ENCODE results near the gene ECT2L. TPM values are rescaled to one million over a fixed set of nuclear protein-coding genes. Genes with fewer than 3 reads are reported as not detected.

The ECT2L gene
- total and polyA plus RNA-seq, 4 donors, result under 0.01 to 0.32 TPM; not detected in 2

DNA sequence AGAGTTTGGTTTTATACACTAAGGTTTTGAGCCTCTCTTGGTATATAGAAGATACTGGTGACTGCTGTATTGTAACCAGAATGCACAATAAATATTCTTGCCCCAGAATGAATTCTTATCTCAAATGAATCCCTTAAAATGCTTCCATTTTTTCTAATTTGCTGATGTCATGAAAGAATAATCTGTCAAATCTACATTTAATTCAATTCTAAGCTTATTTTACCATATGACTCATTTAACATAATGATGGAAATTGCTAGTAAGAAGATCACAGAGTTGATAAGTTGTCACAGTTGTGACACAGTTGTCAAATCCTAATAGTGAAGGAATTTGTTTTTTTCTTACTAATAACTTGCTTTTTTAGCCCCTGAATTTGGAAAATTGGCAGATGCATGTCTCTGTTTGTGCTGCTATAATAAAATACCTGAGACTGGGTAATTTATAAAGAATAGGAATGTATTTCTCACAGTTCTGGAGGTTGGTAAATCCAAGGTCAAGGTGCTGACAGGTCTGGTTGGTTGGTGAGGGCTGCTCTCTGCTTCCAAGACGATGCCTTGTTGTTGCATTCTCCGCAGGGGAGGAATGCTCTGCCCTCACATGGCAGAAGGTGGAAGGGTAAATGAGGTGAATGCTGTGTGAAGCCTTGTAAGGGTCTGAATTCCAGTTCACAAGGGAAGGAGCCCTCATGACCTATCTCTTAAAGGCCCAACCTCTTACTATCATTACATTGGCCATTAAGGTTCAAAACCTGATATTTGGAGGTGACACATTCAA lies 4.7 kb downstream of the ECT2L start:
- WGBS, result 89% methylated on average over 2 of the region's 2 CpGs
- TF ChIP-seq NR2F2 (IDR thresholded peaks at IDR 0.05) (no peak), ZBTB33 (IDR thresholded peaks at IDR 0.05) (no peak), HNF4A (conservative IDR thresholded peaks at IDR 0.05) (no peak), SP1 (IDR thresholded peaks at IDR 0.05) (no peak), GABPA (IDR thresholded peaks at IDR 0.05 in 1 of 2, conservative IDR thresholded peaks at IDR 0.05 in 1 of 2) (no peak), TAF1 (conservative IDR thresholded peaks at IDR 0.05) (no peak), JUND (IDR thresholded peaks at IDR 0.05) (no peak), EGR1 (IDR thresholded peaks at IDR 0.05; ENCODE audit: low read depth in 2 of 2) (no peak), FOXA2 (IDR thresholded peaks at IDR 0.05) (no peak), MAX (IDR thresholded peaks at IDR 0.05) (no peak), RAD21 (IDR thresholded peaks at IDR 0.05) (no peak)
- TF ChIP-seq, protein P1, sequence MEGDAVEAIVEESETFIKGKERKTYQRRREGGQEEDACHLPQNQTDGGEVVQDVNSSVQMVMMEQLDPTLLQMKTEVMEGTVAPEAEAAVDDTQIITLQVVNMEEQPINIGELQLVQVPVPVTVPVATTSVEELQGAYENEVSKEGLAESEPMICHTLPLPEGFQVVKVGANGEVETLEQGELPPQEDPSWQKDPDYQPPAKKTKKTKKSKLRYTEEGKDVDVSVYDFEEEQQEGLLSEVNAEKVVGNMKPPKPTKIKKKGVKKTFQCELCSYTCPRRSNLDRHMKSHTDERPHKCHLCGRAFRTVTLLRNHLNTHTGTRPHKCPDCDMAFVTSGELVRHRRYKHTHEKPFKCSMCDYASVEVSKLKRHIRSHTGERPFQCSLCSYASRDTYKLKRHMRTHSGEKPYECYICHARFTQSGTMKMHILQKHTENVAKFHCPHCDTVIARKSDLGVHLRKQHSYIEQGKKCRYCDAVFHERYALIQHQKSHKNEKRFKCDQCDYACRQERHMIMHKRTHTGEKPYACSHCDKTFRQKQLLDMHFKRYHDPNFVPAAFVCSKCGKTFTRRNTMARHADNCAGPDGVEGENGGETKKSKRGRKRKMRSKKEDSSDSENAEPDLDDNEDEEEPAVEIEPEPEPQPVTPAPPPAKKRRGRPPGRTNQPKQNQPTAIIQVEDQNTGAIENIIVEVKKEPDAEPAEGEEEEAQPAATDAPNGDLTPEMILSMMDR (IDR thresholded peaks at IDR 0.05; ENCODE audit: low read depth, low read length, missing input control), result no peak
- TF ChIP-seq, protein P2, sequence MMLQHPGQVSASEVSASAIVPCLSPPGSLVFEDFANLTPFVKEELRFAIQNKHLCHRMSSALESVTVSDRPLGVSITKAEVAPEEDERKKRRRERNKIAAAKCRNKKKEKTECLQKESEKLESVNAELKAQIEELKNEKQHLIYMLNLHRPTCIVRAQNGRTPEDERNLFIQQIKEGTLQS (IDR thresholded peaks at IDR 0.05), result no peak
- TF ChIP-seq, protein P3, sequence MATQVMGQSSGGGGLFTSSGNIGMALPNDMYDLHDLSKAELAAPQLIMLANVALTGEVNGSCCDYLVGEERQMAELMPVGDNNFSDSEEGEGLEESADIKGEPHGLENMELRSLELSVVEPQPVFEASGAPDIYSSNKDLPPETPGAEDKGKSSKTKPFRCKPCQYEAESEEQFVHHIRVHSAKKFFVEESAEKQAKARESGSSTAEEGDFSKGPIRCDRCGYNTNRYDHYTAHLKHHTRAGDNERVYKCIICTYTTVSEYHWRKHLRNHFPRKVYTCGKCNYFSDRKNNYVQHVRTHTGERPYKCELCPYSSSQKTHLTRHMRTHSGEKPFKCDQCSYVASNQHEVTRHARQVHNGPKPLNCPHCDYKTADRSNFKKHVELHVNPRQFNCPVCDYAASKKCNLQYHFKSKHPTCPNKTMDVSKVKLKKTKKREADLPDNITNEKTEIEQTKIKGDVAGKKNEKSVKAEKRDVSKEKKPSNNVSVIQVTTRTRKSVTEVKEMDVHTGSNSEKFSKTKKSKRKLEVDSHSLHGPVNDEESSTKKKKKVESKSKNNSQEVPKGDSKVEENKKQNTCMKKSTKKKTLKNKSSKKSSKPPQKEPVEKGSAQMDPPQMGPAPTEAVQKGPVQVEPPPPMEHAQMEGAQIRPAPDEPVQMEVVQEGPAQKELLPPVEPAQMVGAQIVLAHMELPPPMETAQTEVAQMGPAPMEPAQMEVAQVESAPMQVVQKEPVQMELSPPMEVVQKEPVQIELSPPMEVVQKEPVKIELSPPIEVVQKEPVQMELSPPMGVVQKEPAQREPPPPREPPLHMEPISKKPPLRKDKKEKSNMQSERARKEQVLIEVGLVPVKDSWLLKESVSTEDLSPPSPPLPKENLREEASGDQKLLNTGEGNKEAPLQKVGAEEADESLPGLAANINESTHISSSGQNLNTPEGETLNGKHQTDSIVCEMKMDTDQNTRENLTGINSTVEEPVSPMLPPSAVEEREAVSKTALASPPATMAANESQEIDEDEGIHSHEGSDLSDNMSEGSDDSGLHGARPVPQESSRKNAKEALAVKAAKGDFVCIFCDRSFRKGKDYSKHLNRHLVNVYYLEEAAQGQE (IDR thresholded peaks at IDR 0.05), result no peak
- Histone ChIP-seq H3K36me3 (ENCODE audit: control insufficient read depth in 4 of 4, insufficient read depth in 3 of 4, low read depth in 1 of 4, low read length in 3 of 4) (no peaks in the 10 kb centered on the region), H3K4me3 (ENCODE audit: low read depth in 1 of 3, low read length in 3 of 3) (no peak overlapping the region), H3K27ac (ENCODE audit: low read depth in 1 of 2, low read length in 2 of 2) (no peak overlapping the region), H3K9ac (ENCODE audit: low read depth in 1 of 2, low read length in 2 of 2) (no peak overlapping the region), H3K27me3 (ENCODE audit: control insufficient read depth in 4 of 4, insufficient read depth in 4 of 4, low read length in 3 of 4) (no peaks in the 10 kb centered on the region), H3K4me1 (ENCODE audit: control insufficient read depth in 4 of 4, insufficient read depth in 4 of 4, low read length in 3 of 4) (no peaks in the 10 kb centered on the region), H3K9me3 (ENCODE audit: control insufficient read depth in 4 of 4, low read length in 3 of 4) (no peaks in the 10 kb centered on the region)
- DNase-seq (ENCODE audit: low spot score), result no peak

DNA sequence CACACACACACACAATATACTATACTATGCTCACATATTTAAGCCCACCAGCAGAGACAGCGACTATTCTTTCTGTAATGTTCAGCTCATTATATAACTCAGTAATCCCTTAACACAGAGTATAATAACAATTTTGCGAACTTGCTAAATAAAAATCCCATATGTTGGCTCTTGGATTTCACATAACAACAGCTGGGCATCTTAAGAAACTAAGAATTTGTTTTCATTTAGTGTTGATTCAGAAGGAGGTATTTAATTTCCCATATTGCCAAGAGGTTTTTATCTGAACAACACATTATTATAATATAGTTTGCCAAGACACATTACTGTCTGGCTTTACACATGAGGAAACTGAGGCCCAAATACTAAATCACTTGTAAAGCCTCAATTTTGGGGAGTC lies 7.4 kb downstream of the ECT2L start:
- no peak overlapping the region for H3K27ac ChIP-seq (ENCODE audit: low read depth in 1 of 2, low read length in 2 of 2)
- no peak for DNase-seq (ENCODE audit: low spot score)
- 91% methylated on average over 2 of the region's 2 CpGs for WGBS
- TF ChIP-seq SP1 (IDR thresholded peaks at IDR 0.05) (no peak), TAF1 (conservative IDR thresholded peaks at IDR 0.05) (no peak), FOXA2 (IDR thresholded peaks at IDR 0.05) (no peak), HNF4G (IDR thresholded peaks at IDR 0.05) (no peak), FOXA1 (IDR thresholded peaks at IDR 0.05) (no peak), YY1 (IDR thresholded peaks at IDR 0.05) (no peak), RAD21 (IDR thresholded peaks at IDR 0.05) (no peak)
- TF ChIP-seq, protein P2 (IDR thresholded peaks at IDR 0.05), result no peak
- TF ChIP-seq, protein P1 (IDR thresholded peaks at IDR 0.05; ENCODE audit: low read depth, low read length, missing input control), result no peak

More for the DNA sequence above, 7.4 kb downstream of the ECT2L start:
- no peaks in the 10 kb centered on the region for H3K36me3 ChIP-seq (ENCODE audit: control insufficient read depth in 4 of 4, insufficient read depth in 3 of 4, low read depth in 1 of 4, low read length in 3 of 4)
- no peaks in the 10 kb centered on the region for H3K27me3 ChIP-seq (ENCODE audit: control insufficient read depth in 4 of 4, insufficient read depth in 4 of 4, low read length in 3 of 4)
- no peak overlapping the region for H3K9ac ChIP-seq (ENCODE audit: low read depth in 1 of 2, low read length in 2 of 2)
- H3K4me1 ChIP-seq (ENCODE audit: control insufficient read depth in 4 of 4, insufficient read depth in 4 of 4, low read length in 3 of 4), result no peaks in the 10 kb centered on the region
- no peak overlapping the region for H3K4me3 ChIP-seq (ENCODE audit: low read depth in 1 of 3, low read length in 3 of 3)
- H3K9me3 ChIP-seq (ENCODE audit: control insufficient read depth in 4 of 4, low read length in 3 of 4), result no peaks in the 10 kb centered on the region
